HuH-7 (cell line): ENCODE measurements around the gene C16orf86.

Experiments used
- DNase-seq: peaks from one replicate; pipeline ENCODE4 v3.0.0; 2011; ENCODE audit warnings: low spot score

C16orf86 gene

DNA sequence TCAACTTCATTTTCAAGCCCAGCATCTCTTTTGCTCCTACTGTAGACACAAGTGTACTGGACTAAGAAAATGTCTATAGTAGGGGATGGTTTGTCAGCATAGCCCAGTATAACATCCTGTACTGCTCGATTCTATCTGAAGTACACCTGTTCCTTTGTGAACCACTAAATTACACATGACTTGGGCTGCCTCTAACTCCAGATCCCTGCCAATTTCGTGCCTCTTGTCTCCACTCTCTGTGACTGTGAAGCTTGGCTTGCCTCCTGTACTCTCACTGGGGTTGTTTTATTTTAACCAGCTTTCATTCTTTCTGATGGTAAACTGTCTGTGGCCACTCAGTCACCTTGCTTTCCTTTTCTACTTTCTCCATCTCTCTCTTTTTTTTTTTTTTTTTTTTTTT is 28.0 kb downstream of the C16orf86 start:
- no peak for DNase-seq

DNA sequence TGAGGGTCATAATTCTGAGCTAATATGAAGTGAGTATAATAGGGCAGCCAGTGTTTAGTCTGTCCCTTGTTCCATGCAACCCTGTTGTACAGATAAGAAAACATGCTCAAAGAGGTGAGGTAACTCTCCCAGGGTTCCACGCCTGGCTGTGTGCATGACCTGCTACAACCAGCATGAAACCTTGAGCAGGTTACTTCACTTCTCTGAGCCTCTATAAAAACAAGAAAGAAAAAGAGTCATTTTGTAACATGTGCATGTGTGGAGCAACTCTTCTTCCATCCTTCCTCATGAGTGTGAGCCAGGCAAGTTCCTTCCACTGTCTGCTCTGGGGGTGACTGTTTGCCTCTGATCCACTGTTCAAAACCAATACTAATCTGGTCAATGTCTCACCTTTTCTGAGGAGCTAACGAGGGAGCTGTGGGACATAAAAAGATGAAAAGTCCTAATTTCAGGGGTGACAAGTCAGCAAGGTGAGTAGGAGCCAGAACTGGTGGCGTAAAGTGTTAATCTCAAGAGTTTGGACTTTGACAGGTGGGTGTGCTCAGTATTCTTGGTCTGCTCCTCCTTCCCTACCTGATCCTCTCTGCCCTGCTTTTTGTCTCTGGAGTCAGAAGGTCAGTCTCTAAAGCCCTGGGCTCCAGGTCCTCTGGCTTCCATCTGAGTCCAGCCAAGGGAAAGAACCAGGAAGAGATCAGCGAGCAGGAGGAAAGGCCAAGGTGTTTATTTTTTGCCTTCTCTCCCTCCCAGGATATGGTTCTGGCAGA is 31.0 kb downstream of the C16orf86 start:
- DNase-seq: no peak

DNA sequence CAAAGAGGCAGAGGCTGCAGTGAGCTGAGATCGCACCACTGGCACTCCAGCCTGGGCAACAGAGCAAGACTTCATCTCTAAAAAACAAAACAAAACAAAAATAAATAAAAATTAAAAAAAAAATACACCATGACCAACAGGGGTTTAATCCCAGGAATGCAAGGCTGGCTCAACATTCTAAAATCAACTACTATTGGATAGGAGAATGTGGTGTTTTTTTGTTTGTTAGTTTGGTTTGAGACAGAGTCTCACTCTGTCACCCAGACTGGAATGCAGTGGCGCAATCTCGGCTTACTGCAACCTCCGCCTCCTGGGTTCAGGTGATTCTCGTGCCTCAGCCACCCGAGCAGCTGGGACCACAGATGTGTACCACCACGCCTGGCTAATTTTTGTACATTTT is 32.7 kb downstream of the C16orf86 start:
- no peak for DNase-seq

DNA sequence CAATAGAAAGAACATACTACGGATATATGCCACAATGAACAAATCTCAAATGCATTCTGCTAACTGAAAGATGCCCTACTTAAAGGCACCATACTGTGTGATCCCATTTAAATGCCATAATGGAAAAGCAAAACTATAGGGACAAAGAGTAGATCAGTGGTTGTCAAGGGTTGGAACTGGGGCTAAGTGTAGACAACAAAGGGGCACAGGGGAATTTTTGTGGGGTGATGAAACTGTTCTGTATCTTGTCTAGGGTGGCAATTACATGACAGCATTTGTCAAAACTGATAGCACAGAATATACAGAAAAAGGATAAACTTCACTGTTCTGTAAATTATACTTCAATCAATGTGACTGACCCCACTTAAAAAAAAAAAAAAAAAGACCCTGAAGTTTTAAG is 34.8 kb downstream of the C16orf86 start:
- DNase-seq: no peak

DNA sequence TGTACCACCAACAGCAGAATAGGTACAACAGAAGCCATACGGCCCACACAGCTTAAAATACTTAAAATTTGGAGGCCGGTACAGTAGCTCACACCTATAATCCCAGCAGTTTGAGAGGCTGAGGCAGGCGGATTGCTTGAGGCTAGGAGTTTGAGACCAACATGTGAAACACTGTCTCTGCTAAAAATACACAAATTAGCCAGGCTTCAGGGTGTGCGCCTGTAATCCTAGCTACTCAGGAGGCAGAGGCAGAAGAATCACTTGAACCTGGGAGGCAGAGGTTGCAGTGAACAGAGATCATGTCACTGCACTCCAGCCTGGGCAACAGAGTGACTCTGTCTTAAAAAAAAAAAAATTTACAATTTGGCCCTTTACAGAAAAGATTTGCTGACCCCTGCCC is 35.5 kb downstream of the C16orf86 start:
- DNase-seq: no peak

DNA sequence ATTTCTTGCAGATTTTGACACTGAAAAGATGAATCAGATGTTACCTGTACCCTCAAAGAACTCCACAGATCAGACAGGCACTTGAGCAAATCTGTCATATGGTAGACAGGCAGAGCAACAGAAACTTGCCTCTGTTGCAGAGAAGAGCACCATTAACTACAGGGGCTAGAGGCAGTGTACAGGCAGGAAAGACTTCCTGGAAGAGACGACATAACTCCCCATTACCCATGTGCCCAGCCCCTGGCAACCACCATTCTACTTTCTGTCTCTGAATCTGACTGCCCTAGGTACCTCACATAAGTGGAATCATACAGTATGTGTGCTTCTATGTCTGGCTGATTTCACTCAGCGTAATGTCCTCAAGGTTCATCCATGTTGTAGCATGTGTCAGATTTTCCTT is 37.0 kb downstream of the C16orf86 start:
- DNase-seq: no peak

DNA sequence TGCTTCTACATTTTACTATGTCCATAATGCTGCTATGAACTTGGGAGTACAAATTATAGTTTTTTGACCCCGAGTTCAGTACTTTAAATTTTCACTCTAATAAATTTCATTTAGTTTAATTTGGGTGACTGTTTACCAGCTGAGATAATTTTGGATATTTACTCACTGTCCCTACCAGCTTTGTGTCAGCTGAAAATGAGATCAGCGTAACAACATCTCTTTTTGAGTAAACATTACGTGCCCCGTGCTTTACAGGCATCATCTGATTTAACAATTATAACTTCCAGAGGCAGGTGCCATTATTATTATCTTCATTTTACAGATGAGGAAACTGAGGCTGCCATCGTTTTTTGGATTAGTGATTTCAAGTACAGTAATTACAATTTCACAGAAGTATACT is 37.5 kb downstream of the C16orf86 start:
- DNase-seq: no peak

DNA sequence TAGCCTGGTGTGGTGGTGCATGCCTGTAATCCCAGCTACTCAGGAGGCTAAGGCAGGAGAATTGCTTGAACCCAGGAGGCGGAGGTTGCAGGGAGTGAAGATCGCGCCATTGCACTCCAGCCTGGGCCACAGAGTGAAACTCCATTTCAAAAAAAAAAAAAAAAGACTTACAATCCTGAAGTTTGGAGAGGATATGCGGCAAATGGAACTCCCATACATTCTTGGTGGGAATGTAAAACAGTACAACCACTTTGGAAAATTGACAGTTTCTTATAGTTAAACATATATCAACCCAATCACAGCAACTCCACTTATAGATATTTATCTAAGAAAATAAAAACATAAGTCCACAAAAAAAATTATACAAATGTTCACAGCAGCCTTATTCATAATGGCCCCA is 40.6 kb downstream of the C16orf86 start:
- DNase-seq: no peak

DNA sequence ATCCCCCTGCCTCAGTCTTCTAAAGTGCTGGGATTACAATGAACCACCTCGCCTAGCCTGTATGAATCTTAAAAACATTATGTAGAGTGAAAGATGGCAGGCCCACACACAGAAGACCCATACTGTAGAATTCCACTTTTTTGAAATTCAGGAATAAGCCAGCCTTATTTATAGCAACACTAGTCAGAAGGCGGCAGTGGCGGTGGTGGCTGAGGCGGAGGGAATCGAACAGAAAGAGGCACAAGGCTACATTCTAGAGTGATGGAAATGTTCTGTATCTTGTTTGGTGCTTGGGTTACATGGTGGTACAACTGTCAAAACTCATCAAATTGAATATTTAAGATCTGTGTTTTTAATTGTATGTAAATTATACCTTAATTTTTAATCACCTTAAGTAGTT is 41.2 kb downstream of the C16orf86 start:
- no peak for DNase-seq

DNA sequence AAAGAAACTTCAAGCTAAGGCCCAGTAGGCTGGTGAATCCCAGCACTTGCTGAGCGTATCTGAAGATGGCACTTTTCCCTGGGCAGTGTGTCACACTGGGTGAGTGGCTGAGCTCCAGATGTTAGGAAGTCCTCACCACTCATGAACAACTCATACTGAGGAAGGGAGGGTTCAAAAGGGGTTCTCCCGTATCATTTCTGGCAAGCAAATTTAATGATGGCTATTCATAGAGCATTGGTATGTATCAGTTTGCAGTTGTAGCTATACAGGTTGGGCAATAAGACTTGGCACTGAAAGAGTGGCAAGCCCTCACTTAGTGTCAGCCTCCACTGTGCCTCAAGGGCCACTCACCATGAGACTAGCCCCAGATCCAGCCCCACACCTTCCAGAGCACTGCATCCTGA is 41.8 kb downstream of the C16orf86 start:
- DNase-seq: no peak

DNA sequence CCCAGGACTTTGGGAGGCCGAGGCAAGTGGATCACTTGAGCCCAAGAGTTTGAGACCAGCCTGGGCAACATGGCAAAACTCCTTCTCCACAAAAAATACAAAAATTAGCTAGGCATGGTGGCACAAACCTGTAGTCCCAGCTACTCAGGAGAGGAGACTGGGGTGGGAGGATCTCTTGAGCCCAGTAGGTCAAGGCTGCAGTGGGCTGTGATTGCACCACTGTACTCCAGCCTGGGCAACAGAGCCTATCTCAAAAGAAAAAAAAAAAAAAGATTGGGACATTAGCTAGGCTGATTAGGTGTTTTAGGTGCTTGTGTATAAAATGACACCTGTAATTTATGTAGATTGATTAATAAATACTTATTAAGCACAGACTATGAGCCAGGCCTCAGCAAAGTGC is 42.4 kb downstream of the C16orf86 start:
- no peak for DNase-seq

DNA sequence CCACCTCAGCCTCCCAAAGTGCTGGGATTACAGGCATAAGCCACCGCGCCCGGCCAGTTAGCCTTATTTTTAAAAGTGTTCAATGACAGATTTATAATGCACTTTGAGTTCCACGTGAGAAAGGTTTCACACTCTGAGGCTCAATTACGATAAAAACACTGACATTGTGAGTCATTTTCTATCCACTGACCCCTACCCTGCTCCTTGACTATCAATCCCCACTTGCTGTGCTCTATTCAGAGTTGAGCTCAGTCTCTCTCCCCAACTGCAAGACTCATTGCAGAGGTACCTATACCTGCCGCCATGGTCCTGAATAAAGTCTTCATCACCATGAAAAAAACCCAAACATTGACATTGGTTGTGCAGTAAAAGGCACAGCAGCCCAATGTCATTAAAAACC is 44.0 kb downstream of the C16orf86 start:
- no peak for DNase-seq

DNA sequence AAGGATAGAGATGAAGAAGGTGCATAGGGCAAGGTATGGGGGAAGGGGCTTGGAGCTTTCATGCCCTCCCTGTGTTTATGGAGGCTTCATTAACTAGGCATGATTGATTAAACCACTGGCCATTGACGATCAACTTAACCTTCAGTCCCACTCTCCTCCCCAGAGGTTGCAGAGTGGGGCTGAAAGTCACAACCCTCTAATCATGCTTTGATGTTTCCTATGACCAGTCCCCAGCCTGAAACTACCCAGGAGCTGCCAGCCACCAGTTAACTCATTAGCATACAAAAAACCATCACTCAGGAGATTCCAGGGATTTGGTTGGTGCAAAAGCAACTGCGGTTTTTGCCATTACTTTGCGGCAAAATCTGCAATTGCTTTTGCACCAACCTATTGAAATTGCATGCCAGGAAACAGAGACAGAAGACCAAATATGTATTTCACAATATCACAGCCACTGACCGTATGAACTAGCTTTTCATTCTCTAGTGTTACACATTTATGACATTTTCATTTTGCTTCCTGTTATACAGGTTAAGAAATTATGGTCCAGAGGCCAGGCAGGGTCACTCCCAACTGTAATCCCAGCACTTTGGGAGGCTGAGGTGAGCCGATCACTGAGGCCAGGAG is 47.1 kb downstream of the C16orf86 start:
- DNase-seq: no peak

DNA sequence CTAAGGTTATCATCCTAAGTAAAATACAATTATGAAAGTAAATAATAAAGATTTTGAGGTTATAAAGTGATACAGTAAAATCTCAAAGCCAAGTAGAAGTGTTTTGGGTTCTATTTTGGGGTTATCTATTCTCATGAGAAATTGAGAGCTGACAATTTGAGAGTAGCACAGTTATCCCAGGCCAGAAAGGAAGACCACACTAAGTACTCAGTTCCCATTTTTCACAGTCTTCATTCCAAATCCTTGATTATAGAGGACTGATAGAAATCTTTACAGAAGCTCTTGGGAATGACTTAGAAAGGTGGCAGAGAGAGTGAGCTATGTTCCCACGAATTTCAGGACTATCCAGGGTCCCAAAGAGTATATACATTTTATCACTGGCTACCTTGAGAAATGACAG is 47.9 kb downstream of the C16orf86 start:
- DNase-seq: no peak

DNA sequence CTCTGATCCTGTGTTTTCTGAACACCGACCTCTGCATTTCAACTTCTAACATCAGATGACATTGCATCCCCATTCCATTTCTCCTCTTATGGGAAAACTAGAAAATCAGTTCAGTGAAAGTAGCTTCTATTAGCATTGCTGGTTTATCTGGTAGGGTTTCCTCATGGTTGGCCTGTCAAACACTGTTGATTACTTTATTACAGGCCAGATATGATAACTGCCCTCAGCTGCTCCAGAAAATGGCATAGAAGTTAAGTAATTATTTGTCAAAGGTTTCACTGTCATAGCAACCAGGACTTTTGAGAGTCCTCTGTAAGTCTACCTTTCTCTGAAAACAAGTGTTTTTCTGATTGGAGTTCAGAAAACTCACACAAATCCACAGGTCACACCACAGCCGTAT is 49.5 kb downstream of the C16orf86 start:
- peak; percentile 89 for DNase-seq
